ENCODE measurements around the gene IFITM5.
"Not testable (repeated sequence)": the region's sequence is repeated elsewhere in the genome, so short reads cannot be mapped to it uniquely, and the experiment has no call there.

Gene IFITM5

DNA sequence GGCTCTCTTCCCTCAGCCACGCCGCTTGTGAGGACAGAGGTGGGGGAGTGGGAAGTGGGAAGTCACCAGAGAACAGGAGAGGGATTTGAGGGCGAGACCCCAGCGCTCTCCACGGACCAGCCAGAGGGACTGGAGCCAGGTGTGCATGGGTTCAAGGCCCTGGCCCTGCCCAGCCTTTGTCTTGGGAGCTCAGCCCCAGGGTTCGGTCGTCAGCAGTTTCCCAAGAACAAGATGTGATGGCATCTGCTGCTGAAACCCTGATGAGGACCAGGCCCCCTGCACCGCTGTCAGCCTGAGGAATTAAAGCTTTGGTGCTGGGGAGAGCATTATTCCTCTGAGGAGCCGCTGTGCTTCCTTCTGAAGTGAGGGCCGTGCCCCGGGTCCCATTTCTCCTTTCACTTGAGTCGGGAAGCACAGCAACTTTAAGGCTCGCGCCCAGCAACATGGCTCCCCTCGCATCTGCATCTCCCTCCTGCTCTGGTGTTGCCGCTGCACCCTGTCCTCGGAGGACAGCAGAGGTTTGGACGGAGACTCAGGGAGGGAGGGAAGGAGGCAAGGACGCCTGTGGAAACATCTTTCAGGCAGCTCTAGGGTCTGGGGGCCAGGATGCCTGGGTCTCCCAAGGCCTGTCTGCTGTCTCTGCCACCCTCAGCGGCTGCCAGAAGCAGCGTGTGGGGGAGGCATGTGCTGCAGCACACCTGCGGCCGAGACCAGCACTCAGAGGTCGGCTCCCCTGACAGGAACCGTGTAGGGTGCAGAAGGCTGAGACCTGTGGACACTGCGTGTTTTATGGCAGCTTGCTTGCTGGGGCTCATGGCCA is 3.8 kb downstream of the IFITM5 start:
- DNase-seq (ENCODE audit: low spot score), result no peak

DNA sequence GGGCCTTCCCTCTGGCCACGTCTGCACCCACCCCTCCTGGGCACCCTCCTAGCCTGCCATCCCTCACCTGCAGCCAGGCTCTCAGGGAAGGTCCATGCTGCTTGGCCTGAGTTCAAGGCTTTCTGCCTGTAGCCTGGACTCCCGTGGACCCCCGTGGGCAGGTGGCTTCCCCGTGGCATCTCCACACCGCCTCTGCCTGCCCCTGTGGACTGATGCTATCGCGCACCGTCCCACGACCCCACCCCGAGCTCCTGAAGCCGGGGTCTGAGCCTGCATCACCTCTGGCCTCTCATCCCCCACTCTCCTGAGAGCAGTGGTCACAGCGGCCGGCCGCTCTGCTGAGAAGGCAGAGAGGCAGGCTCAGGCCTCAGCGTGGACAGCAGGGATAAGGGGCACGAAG is 4.5 kb downstream of the IFITM5 start:
- no peak for DNase-seq (ENCODE audit: low spot score)

DNA sequence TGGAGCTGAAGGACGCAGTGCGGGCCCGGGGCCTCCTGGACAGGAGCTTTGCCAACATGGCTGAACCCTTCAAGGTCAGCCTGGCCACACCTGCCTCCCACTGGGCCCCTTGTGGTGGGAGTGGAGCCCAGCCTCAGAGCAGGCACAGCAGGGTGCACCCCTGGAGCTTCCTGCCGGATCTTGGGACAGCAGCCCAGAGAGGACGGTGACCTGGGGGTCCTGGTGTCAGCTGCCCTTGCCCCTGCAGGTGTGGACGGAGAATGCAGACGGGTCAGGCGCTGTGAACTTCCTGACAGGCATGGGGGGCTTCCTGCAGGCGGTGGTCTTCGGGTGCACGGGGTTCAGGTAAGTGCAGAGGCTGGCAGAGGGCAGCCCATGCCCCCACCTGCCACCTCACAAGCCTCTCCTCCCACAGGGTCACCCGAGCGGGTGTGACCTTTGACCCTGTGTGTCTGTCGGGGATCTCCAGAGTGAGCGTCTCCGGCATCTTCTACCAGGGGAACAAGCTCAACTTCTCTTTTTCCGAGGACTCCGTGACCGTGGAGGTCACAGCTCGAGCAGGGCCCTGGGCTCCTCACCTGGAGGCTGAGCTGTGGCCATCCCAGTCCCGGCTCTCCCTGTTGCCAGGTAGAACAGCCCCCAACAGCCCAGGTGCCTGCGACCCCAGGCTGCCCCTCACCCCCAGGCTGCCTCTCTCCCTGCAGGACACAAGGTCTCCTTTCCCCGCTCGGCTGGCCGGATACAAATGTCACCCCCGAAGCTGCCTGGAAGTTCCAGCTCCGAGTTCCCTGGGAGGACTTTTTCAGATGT is 5.3 kb downstream of the IFITM5 start:
- no peak for DNase-seq (ENCODE audit: low spot score)

- no peak for DNase-seq (ENCODE audit: low spot score)
These were observed 6.0 kb downstream of the IFITM5 start for GRCh38 chr11:293271-293851.

- no peak for DNase-seq (ENCODE audit: low spot score)
These were observed 6.9 kb downstream of the IFITM5 start for GRCh38 chr11:292211-293121.

- no peak for DNase-seq (ENCODE audit: low spot score)
These were observed 7.8 kb downstream of the IFITM5 start for GRCh38 chr11:291281-292210.

- DNase-seq (ENCODE audit: low spot score), result no peak
These were observed 8.6 kb downstream of the IFITM5 start for GRCh38 chr11:290621-291231.

DNA sequence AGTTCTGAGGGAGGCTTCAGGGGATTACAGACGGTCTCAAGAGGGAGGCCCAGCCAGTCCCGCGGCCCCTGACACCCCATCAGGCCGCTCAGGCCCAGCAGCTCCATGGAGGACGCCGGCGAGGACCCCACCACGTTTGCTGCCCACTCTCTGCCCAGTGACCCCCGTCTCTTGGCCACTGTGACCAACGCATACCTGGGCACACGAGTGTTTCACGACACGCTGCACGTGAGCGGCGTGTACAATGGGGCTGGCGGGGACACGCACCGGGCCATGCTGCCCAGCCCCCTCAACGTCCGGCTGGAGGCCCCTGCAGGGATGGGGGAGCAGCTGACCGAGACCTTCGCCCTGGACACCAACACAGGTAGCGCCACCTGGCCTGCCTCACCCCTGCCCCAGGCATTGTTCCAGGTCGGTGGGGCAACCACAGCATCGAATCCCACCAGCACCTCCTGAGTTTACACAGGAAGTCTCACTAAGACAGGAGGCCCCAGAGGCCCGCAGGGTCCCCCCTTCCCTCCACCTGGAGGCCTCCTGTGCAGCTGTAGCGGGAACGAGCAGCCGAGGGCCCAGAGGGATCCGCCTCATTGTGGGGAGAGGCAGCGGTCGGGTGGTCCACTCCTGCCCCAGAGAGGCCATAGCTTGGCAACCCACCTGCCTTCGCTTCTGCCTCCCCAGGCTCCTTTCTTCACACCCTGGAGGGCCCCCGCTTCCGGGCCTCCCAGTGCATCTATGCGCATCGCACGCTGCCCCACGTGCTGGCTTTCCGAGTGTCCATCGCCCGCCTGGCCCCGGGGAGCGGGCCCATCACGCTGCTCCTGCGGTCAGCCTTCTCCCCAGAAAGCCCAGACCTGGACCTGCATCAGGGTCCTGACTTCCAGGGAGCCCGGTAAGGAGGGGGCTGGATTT is 9.4 kb downstream of the IFITM5 start:
- no peak for DNase-seq (ENCODE audit: low spot score)

- DNase-seq (ENCODE audit: low spot score), result no peak
These were observed 10.0 kb downstream of the IFITM5 start for GRCh38 chr11:289398-289711.

GRCh38 chr11:288478-289397 is 10.6 kb downstream of the IFITM5 start, which contains the start of gene PGGHG:
Gene PGGHG, plus strand, starts transcription at chr11:289126. Its CDS starts 691 bp downstream, at chr11:289817.
- no peak for DNase-seq (ENCODE audit: low spot score)

DNA sequence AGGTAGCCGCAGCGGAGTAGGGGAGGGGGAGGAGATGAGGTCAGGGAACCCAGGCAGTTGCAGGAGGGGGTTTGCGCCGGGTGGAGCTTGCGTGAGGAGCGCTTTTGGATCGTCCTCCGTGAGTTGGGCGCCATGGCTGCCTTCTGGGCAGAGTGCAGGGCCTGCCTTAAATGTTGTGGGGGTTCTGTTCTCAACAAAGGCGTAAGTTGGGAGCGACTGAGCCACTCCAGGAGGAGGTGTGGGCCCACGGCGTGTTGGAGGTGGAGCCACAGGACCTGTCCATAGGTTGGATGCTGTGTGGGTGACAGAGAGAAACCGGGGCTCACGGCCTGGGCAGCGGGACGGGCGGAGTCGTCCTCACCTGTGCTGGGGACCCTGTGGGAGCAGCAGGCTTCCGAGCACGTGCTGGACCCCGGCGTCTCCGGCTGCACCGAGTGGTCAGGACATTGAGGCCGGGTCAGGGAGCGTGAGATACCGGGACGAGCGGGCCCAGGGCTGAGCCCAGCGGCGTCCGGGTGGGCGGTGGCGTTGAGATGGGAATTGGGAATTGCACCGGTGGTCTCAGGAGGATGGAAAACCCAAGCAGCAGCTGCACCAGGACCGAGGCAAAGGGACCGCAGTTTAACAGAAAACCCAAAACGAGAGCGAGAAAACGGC is 11.4 kb downstream of the IFITM5 start:
- DNase-seq (ENCODE audit: low spot score), result no peak

- DNase-seq (ENCODE audit: low spot score), result not testable (repeated sequence)
These were observed 12.1 kb downstream of the IFITM5 start for GRCh38 chr11:286977-287820.

GRCh38 chr11:285894-286220 is 13.5 kb downstream of the IFITM5 start:
- DNase-seq (ENCODE audit: low spot score), result no peak

GRCh38 chr11:285021-285893 is 14.1 kb downstream of the IFITM5 start:
- DNase-seq (ENCODE audit: low spot score), result no peak

Data from SK-N-DZ (cell line).